Activated CD4-positive, alpha-beta T cell treated with anti-CD3 and anti-CD28 coated beads for 24 hours (primary cell): Measurements from ENCODE around the gene PANX2.
A peak's percentile ranks its signal among the peaks of the same experiment; 100 is the strongest.

Experiments used
- DNase-seq, 2 donors: peaks; one replicate each; pipeline ENCODE4 v3.0.0-alpha.2; 2020; ENCODE audit warnings: low read depth in 2 of 2

Gene PANX2

GRCh38 chr22:50169774-50170341 is 673 bp upstream of the PANX2 start:
- DNase-seq, result peak; percentile 45 to 52

GRCh38 chr22:50171319-50171964 is 911 bp downstream of the PANX2 start:
- no peak for DNase-seq

- no peak for DNase-seq
Measured at GRCh38 chr22:50171965-50172421, 1.5 kb downstream of the PANX2 start.

GRCh38 chr22:50173311-50173982 is 2.9 kb downstream of the PANX2 start:
- DNase-seq, result no peak

DNA sequence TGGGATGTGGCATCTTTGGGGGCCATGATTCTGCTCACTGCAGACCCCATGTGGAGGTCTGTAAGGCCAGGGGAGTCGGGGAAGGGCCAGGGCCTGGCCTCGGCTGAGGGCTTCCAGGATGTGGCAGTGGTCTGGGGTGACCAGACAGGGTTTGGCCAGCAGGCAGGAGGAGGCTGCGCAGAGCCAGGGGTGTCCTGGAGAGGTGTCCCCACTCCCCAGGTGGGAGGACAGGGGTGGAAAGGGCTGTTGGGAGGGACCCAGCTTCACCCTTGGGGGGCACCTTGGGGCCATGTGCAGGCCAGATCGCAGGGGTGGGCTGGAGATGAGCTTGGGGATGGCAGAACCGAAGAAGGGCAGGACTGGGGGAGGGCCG is 3.4 kb downstream of the PANX2 start:
- no peak for DNase-seq

GRCh38 chr22:50174382-50175190 is 4.1 kb downstream of the PANX2 start:
- DNase-seq, result no peak

GRCh38 chr22:50175191-50175461 is 4.6 kb downstream of the PANX2 start:
- DNase-seq, result no peak

DNA sequence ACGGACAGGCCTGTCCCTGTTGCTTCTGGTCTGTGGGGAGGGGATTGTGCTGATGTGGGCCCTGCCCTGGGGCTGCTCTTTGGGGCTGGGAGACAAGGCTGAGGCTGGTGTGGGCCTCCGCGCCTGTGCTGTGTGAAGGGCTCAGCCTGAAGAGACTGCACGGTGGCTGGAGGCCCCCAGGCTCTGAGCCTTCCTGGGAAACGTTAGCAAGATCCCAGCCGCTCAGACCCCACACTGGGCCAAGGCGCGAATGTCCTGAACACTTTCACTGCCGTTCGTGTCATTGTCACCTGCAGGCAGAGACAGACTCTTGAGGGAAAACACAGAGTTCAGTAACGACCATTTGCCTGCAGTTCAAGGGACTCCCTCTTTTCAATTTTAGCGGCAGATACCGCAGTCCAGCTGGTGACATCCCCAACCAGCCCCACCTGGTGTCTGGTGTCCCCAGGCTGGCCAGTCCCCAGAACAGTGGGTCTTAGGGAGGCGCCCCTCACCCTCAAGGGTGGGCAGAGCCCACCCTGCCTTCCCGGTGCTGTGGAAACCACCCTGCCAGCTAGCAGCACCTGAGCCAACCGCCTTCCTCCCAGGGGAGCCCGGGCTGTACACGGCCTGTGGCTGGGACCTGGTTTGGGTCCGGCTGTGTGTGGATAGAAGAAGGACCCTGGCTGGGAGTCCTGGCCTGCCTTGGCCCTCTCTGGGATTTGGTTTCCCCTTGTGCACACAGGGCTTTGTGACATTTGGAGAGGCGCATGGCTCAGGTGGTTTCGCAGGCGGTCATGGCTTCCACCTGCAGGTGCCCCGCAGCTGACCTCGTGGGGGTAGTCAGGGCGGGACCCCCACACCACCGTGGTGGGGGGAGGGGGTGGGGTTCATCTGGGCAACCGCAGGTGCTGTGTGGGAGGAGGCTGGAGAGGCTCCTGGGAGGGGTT is 5.7 kb downstream of the PANX2 start:
- no peak for DNase-seq

GRCh38 chr22:50176850-50177536 is 6.5 kb downstream of the PANX2 start:
- no peak for DNase-seq

DNA sequence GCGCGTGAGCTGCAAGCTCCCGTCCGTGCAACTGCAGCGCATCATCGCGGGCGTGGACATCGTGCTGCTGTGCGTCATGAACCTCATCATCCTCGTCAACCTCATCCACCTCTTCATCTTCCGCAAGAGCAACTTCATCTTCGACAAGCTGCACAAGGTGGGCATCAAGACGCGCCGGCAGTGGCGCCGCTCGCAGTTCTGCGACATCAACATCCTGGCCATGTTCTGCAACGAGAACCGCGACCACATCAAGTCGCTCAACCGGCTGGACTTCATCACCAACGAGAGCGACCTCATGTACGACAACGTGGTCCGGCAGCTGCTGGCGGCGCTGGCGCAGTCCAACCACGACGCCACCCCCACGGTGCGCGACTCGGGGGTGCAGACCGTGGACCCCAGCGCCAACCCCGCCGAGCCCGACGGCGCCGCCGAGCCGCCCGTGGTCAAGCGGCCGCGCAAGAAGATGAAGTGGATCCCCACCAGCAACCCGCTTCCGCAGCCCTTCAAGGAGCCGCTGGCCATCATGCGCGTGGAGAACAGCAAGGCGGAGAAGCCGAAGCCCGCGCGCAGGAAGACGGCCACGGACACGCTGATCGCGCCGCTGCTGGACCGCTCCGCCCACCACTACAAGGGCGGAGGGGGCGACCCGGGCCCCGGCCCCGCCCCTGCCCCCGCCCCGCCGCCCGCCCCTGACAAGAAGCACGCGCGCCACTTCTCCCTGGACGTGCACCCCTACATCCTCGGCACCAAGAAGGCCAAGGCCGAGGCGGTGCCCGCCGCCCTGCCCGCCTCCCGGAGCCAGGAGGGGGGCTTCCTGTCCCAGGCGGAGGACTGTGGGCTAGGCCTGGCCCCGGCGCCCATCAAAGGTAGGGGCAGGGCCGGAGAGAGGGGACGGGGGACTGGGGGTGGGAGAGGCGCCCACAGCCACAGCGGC is 7.3 kb downstream of the PANX2 start:
- no peak for DNase-seq

DNA sequence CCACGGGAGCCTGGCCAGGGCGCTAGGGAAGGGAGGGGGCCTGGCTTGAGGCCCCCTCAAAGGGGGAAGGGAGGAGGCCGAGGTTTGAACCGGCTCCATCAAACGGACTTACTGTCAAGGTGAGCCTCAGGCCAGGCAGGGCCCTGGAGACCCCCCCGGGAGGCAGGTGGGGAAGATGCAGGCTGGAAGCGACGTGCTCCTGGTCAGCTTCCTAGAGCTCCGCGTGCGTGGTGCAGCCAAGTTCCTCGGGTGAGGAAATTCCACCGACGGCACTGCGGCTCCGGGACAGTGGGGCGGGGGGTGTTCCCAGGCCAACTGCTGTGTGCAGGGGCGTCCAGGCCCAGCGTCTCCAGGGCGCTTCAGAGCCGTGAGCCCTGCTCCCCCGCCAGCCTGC is 7.9 kb downstream of the PANX2 start:
- DNase-seq, result no peak

- no peak for DNase-seq
Measured at GRCh38 chr22:50178871-50179869, 8.6 kb downstream of the PANX2 start.

DNA sequence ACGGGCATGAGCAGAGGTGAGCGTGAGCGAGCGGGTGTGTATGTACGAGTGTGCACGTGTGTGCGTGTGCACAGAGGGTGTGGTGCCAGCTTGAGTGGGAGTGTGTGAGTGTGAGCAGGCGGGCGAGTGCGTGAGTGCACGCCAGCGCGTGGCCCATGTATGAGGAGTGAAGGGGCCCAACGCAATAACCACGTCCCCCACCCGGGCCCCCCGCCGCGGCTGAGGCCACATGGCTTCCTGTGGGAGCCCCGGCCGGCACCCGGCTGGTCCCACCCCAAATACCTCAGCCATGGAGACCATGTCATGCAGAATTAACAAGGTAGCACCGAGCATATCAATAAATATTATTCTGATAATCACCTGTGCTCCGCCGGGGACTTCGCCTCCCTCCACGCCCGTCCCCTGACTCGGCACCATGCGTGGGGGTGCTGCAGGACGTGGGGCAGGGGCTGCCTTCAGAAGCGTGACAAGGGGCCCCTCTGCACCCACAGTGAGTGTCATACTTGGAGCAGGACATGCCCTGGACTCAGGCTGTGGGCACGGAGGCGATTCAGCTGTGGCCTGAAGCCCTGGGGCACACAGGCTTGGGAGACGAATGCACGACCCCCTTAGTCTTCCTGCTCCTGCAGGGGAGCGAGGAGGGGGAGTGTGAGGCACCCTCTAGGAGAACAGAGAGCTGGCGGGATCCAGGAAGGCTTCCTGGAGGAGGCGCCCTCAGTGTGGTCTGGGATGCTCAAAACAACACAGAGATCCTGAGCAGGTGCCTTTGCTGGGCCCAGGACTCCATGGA is 9.6 kb downstream of the PANX2 start:
- no peak for DNase-seq

- no peak for DNase-seq
Measured at GRCh38 chr22:50180727-50181521, 10.4 kb downstream of the PANX2 start.

DNA sequence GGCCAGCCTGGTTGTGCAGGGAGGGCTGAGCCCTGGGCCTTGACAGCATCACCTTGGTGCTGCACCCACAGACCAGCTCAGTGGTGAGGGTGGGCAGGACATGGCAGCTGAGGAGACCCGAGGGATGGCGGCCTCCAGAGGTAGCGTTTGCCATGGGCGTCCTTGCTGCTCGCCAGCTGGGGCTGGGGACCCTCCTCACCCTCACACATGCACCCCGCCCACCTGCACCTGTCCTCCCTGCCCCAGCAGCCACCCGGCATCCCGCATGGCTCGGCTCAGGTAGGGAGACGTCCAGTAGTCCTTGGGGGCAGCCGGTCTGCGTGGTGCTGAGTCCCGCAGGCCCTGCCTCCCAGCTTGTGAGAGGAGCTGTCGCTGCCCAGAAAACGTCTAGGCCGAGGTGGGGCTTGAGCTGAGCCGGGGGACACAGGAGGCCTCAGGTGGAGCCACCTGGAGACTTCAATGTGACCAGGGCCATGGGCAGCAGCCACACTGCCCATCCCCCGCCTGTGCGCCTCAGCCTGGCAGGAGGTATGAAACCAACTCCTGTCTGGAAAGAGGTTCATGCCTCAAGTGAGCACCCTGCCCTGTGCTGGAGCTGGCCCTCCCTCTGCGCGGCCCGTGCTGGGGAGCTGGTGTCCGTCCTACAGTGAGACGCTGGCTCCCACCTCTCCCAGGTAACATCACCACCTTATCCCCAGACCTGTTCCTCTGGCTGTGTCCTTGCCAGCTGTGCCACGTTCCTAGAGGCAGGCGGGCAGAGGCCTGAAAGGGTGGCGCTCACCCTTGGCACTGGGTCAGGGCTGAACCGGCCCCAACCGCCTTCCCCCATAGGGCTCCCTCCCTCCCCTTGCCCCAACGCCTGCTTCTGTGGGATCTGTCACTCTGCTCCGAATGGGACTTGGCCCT is 11.9 kb downstream of the PANX2 start:
- DNase-seq, result no peak
